Brain microvascular endothelial cell (primary cell): ENCODE measurements around the gene MAGEA8.
"Not testable (repeated sequence)": the region's sequence is repeated elsewhere in the genome, so short reads cannot be mapped to it uniquely, and the experiment has no call there.

ENCODE experiments used
- DNase-seq: peaks from one replicate; pipeline ENCODE4 v3.0.0-alpha.2; 2020
- H3K27ac ChIP-seq: fragments of 250-450 bp; sonication (Bioruptor Pico); 2 replicates; pipeline ENCODE4 v1.5.1; 2020; ENCODE audit warnings: mild to moderate bottlenecking, moderate library complexity
- H3K27me3 ChIP-seq: fragments of 250-450 bp; sonication (Bioruptor Pico); replicated peaks from 2 replicates; pipeline ENCODE4 v1.5.1; 2020; ENCODE audit warnings: mild to moderate bottlenecking
- H3K36me3 ChIP-seq: fragments of 250-450 bp; sonication (Bioruptor Pico); replicated peaks from 2 replicates; pipeline ENCODE4 v1.5.1; 2020; ENCODE audit warnings: mild to moderate bottlenecking
- H3K4me3 ChIP-seq: 2 replicates; pipeline ENCODE4 v1.5.1; 2011; ENCODE audit warnings: low read depth, mild to moderate bottlenecking, control low read depth, low read length, moderate library complexity
- in situ Hi-C: cut with HindIII; loops from 2 replicates; pipeline ENCODE4 v1.10.0; 2017; ENCODE audit warnings: low sequenced_read_pairs, low pct_ligation_motif_present

Gene MAGEA8

GRCh38 chrX:149928635-149929034 is 47.7 kb downstream of the MAGEA8 start:
- H3K4me3 ChIP-seq, H3K36me3 ChIP-seq, DNase-seq, H3K27me3 ChIP-seq, H3K27ac ChIP-seq, in situ Hi-C loops: not testable (repeated sequence)

DNA sequence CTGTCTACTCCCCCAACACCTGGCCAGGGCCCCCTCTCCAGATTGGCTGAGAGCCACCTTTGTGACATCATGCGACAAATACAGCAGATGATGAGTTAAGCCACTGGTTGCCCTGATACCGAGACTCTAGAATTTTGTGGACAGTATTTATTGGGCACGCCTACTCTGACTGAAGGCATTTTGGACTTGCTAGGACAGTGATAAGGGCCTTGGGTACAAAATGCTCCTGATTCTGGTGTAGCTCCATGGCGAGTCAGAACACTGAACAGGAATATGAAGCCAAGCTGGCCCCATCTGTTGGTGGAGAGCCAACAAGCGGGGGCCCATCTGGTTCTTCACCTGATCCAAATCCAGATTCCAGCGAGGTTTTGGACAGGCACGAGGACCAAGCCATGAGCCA is 48.4 kb downstream of the MAGEA8 start, which contains the start of gene HSFX4:
Gene HSFX4, plus strand, starts transcription at position 174 of the 400 bp plus-strand sequence. Its CDS starts 72 bp downstream, at position 246.
- H3K27me3 ChIP-seq, H3K4me3 ChIP-seq, H3K36me3 ChIP-seq, DNase-seq, H3K27ac ChIP-seq, in situ Hi-C loops: not testable (repeated sequence)

GRCh38 chrX:149931355-149931754 is 50.4 kb downstream of the MAGEA8 start:
- in situ Hi-C loops: not testable (repeated sequence)

DNA sequence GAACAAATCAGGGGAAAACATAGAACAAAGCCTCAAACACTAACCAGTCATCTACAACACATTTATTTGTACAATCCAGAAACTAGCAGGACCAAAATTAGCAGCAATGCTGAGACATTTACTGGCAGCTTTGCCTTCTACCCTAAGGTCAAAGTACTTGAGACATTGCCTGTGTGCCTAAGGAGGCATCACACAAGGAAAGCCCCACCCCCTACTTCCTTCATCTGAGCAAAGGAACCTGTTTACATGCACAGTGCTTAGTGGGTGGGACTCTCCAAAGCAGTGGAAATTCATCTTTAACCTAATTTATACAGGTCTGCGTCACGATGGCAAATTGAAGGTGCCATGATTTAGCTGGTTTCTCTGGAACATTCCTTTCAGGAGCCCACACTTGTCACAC is 51.2 kb downstream of the MAGEA8 start:
- H3K36me3 ChIP-seq, DNase-seq, in situ Hi-C loops, H3K27me3 ChIP-seq, H3K4me3 ChIP-seq, H3K27ac ChIP-seq: not testable (repeated sequence)

More at GRCh38 chrX:149931355-149931754, 50.4 kb downstream of the MAGEA8 start:
- not testable (repeated sequence) for H3K27me3 ChIP-seq, DNase-seq, H3K4me3 ChIP-seq, H3K36me3 ChIP-seq, H3K27ac ChIP-seq

DNA sequence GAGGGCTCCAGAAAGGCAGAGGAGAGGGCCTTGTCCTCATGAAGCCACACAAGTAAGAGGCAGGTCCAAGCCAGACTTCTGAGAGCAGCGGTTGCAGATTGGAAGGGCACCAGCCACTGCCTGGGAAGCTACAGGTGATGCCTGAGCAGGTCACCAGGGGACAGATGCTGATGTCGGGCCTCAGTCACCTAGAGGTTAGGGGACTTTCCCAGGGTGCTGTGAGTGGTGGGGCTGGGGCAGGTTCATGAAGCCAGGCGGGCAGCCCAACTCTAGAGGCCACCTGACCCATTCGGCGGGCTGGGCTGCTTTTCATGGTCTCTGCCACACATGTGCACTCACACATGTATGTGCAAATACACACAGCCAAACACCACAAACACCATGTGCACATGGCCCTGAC is 52.0 kb downstream of the MAGEA8 start:
- H3K36me3 ChIP-seq, DNase-seq, H3K27ac ChIP-seq, H3K4me3 ChIP-seq, H3K27me3 ChIP-seq, in situ Hi-C loops: not testable (repeated sequence)

DNA sequence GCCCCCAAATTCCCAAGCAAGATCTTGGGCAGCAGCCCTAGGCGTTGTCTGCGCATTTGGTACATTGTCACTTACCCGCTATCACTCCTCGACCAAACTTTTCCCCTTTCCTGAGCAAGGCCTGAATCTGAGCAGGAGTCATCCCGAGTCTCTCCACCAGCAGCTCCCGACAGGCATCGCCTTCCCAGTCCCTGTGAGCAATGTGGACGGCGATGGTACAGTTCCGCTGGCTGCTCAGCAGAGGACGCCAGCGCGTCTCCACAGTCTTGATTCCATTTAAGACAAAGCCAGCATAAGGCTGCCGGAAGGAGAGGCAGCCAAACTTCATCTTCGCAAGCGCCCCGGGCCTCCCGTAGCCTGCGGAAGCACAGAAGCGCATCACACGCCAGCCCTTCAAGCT is 52.6 kb downstream of the MAGEA8 start:
- DNase-seq, H3K27ac ChIP-seq, H3K27me3 ChIP-seq, H3K4me3 ChIP-seq, H3K36me3 ChIP-seq, in situ Hi-C loops: not testable (repeated sequence)
